Activated T-helper 2 cell treated with anti-CD3 and anti-CD28 coated beads, Interferon-gamma antibody, Interleukin-2, Interleukin-4, amounts not matched to agents 10 μg/mL and 5 μg/mL and 100 μg/mL, durations not matched to agents 14 hours and 24 hours and 36 hours (primary cell): ENCODE measurements around the gene METRNL. TPM values are rescaled to one million over a fixed set of nuclear protein-coding genes. Genes with fewer than 3 reads are reported as not detected.
"Not testable (repeated sequence)": the region's sequence is repeated elsewhere in the genome, so short reads cannot be mapped to it uniquely, and the experiment has no call there.

Experiments
- DNase-seq: peaks from one replicate; pipeline ENCODE4 v3.0.0; 2021; ENCODE audit warnings: low spot score
- H3K27ac Mint-ChIP-seq: one replicate; pipeline ENCODE4 v1.8.0; 2021; ENCODE audit warnings: mixed read lengths
- H3K27me3 Mint-ChIP-seq: one replicate; pipeline ENCODE4 v1.8.0; 2021; ENCODE audit warnings: low read depth, mixed read lengths
- H3K36me3 Mint-ChIP-seq: one replicate; pipeline ENCODE4 v1.8.0; 2021; ENCODE audit warnings: low read depth, mixed read lengths
- H3K4me1 Mint-ChIP-seq: one replicate; pipeline ENCODE4 v1.8.0; 2021; ENCODE audit warnings: low read depth, mixed read lengths
- H3K4me3 Mint-ChIP-seq: one replicate; pipeline ENCODE4 v1.8.0; 2021; ENCODE audit warnings: low read depth, mild to moderate bottlenecking, moderate library complexity, mixed read lengths
- H3K9me3 Mint-ChIP-seq: one replicate; pipeline ENCODE4 v1.8.0; 2021; ENCODE audit warnings: mixed read lengths
- intact Hi-C: fragments of 100-400 bp; cut with micrococcal nuclease; formaldehyde crosslinking; loops from one replicate; pipeline ENCODE4 v1.15.1; 2023
- total RNA-seq: library from RNA; stranded (reverse); gene quantifications from 2 replicates; pipeline ENCODE4 v1.2.3, GENCODE V29; 2022

METRNL gene
- total RNA-seq, 1 donor from 2014 or later, result 74.7 TPM

DNA sequence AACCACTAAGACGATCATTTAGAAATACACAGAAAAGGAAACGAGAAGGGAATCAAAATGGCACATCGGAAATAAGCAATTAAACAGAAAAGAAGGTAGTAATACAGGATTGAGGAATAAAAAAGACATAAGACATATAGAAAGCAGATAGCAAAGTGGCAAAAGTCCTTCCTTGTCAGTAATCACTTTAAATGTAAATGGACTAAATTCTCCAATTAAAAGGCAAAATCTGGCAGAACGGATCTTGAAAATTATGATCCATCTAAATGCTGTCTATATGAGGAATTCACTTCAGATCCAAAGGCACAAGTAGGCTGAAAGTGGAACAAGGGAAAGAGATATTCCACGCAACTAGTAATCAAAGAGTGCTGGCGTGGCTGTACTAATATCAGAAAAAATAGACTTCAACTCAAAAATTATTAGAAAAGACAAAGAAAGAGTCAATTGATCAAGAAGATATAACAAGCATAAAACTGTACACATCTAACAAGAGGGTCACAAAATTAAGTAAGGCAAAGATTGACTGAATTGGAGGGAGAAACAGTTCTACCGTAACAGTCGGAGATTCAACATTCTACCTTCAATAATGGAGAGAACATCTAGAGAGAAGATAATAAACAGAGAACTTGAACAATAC is 36.8 kb upstream of the METRNL start:
- DNase-seq, result no peak
- Mint-ChIP-seq H3K9me3 (peaks cover 44% of the 10 kb centered on the region), H3K4me1 (peaks cover 14% of the 10 kb centered on the region), H3K4me3 (no peak overlapping the region), H3K27ac (no peak overlapping the region), H3K36me3 (peaks cover 75% of the 10 kb centered on the region), H3K27me3 (no peaks in the 10 kb centered on the region)
- intact Hi-C loops, result loop anchor here (10.0 kb wide), 1 partner anchor 58 kb away; no protein-coding TSS in a partner anchor

DNA sequence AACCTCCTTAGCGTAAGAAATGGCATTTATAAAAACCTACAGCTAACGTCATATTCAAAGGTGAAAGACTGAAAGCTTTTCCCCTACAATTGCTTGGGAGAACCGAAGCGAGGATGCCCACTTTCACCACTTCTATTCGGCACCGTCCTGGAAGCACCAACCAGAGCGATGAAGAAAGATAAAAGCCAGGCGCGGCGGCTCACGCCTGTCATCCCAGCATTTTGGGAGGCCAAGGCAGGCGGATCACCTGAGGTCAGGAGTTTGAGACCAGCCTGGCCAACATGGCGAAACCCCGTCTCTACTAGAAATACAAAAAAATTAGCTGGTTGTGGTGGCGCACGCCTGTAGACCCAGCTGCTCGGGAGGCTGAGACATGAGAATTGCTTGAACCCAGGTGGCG is 34.9 kb upstream of the METRNL start:
- intact Hi-C loops, result loop anchor here (10.0 kb wide), 1 partner anchor 60 kb away; no protein-coding TSS in a partner anchor
- Mint-ChIP-seq H3K4me1 (peaks cover 26% of the 10 kb centered on the region), H3K9me3 (peaks cover 52% of the 10 kb centered on the region), H3K36me3 (peaks cover 78% of the 10 kb centered on the region)
- H3K27ac Mint-ChIP-seq, H3K27me3 Mint-ChIP-seq, DNase-seq, H3K4me3 Mint-ChIP-seq: not testable (repeated sequence)

DNA sequence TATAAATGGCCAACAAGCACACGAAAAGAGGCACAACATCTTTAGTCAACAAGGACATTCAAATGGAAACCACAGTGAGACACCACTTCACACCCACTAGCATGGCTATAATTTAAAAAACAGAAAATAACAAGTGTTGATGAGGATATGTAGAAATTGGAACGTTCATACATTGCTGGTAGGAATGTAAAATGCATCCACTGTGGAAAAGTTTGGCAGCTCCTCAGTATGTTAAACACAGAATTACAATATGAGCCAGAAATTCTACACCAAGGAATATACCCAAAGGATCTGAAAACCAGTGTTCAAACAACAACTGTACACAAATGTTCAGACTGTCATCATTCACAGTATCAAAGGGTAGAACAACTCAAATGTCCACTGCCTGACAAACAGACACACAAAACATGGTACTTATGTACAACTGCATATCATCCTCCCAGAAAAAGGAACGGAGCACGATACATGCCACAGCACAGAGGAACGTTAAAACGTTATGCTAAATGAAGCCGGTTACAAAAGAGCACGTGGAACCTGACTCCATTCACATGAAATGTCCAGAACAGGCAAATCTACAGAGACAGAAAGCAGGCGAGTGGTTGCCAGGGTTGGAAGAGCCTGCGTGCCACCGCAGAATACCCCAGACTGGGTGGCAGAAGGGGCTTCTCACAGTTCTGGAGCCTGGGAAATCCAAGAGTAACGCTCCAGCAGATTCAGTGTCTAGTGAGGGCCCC is 32.8 kb upstream of the METRNL start:
- H3K36me3 Mint-ChIP-seq, result peaks cover 62% of the 10 kb centered on the region
- peaks cover 39% of the 10 kb centered on the region for H3K9me3 Mint-ChIP-seq
- intact Hi-C loops, result loop anchor here (10.0 kb wide), 1 partner anchor 62 kb away; no protein-coding TSS in a partner anchor
- H3K27ac Mint-ChIP-seq, result peak overlapping the region; percentile 45
- no peaks in the 10 kb centered on the region for H3K27me3 Mint-ChIP-seq
- peaks cover 35% of the 10 kb centered on the region for H3K4me1 Mint-ChIP-seq
- no peak for DNase-seq
- peak overlapping the region; percentile 26 for H3K4me3 Mint-ChIP-seq

DNA sequence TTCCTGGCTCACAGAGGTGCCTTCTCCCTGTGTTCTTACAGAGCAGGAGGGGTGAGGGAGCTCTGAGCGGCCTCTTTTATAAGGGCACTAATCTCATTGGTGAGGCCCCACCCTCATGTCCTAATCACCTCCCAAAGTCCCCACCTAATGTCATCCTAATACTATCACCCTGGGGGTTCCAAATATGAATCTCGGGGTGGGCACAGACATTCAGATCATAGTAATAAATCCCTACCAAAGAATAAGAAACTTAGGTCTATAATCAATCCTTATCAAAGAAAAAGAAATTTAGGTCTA is 32.3 kb upstream of the METRNL start:
- H3K4me1 Mint-ChIP-seq, result peaks cover 37% of the 10 kb centered on the region
- no peak overlapping the region for H3K27ac Mint-ChIP-seq
- no peak for DNase-seq
- intact Hi-C loops, result loop anchor here (10.0 kb wide), 1 partner anchor 62 kb away; no protein-coding TSS in a partner anchor
- peaks cover 36% of the 10 kb centered on the region for H3K9me3 Mint-ChIP-seq
- H3K36me3 Mint-ChIP-seq, result peaks cover 57% of the 10 kb centered on the region
- H3K27me3 Mint-ChIP-seq, result no peaks in the 10 kb centered on the region
- H3K4me3 Mint-ChIP-seq, result no peak overlapping the region

DNA sequence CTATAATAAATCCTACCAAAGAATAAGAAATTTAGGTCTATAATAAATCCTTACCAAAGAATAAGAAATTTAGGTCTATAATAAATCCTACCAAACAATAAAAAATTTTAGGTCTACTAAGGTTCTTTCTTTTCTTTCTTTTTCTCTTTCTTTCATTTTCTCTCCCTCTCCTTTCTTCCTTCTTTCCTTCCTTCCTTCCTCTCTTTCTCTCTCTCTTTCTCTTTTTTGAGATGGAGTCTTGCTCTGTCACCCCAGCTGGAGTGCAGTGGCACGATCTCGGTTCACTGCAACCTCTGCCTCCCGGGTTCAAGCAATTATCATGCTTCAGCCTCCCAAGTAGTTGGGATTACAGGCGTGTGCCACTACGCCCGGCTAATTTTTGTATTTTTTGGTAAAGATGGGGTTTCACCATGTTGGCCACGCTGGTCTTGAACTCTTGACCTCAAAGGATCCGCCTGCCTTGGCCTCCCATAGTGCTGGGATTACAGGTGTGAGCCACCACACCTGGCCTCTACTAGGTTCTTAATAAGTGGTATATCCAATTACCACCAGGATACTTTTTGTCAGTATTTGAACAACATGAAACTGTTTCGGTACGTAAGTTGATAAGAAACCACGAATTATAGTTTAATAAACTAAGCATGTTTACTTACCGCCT is 31.5 kb upstream of the METRNL start:
- peaks cover 49% of the 10 kb centered on the region for H3K36me3 Mint-ChIP-seq
- intact Hi-C loops, result loop anchor here (10.0 kb wide), 1 partner anchor 63 kb away; no protein-coding TSS in a partner anchor
- H3K4me1 Mint-ChIP-seq, result peaks cover 37% of the 10 kb centered on the region
- peak overlapping the region; percentile 91 for H3K27ac Mint-ChIP-seq
- peak overlapping the region; percentile 68 for H3K4me3 Mint-ChIP-seq
- peaks cover 27% of the 10 kb centered on the region for H3K9me3 Mint-ChIP-seq
- not testable (repeated sequence) for H3K27me3 Mint-ChIP-seq, DNase-seq

DNA sequence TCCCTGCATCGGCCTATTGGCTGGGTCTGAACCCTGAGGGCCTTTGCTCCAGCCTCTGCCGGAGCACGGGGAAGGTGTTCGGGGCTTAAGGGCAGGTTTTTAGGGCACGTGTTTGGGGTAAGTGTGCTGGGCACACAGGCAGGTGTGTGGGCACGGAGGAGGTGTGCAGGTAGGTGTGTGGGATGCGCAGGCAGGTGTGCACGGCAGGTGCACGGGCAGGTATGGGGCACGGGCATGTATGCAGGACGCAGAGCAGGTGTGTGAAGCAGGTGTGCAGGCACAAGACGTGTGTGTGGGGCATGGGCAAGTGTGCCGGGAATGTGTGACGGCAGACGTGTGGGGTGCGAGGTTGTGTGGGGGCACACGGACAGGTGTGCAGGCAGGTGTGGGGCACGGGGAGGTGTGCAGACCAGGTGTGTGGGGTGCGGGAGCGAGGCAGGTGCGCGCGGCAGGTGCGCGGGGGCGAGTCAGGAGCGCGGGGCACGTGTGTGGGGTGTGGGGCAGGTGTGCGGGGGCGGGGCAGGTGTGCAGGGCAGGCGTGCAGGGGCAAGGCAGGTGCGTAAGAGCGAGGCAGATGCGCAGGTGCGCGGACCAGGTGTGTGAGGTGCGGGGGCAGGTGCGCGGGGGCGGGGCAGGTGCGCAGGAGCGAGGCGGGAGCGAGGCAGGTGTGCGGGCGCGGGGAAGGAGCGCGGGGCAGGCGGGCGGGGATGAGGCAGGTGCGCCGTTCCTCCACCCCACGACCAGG is 28.6 kb upstream of the METRNL start:
- H3K4me3 Mint-ChIP-seq, result peak overlapping the region; percentile 86
- DNase-seq, result no peak
- peaks cover 16% of the 10 kb centered on the region for H3K9me3 Mint-ChIP-seq
- no peaks in the 10 kb centered on the region for H3K27me3 Mint-ChIP-seq
- peaks cover 22% of the 10 kb centered on the region for H3K36me3 Mint-ChIP-seq
- peak overlapping the region; percentile 85 for H3K27ac Mint-ChIP-seq
- intact Hi-C loops, result loop anchor here (5.0 kb wide), 1 partner anchor 404 kb away; the partner anchor contains the start of gene WDR45B
- peaks cover 35% of the 10 kb centered on the region for H3K4me1 Mint-ChIP-seq

DNA sequence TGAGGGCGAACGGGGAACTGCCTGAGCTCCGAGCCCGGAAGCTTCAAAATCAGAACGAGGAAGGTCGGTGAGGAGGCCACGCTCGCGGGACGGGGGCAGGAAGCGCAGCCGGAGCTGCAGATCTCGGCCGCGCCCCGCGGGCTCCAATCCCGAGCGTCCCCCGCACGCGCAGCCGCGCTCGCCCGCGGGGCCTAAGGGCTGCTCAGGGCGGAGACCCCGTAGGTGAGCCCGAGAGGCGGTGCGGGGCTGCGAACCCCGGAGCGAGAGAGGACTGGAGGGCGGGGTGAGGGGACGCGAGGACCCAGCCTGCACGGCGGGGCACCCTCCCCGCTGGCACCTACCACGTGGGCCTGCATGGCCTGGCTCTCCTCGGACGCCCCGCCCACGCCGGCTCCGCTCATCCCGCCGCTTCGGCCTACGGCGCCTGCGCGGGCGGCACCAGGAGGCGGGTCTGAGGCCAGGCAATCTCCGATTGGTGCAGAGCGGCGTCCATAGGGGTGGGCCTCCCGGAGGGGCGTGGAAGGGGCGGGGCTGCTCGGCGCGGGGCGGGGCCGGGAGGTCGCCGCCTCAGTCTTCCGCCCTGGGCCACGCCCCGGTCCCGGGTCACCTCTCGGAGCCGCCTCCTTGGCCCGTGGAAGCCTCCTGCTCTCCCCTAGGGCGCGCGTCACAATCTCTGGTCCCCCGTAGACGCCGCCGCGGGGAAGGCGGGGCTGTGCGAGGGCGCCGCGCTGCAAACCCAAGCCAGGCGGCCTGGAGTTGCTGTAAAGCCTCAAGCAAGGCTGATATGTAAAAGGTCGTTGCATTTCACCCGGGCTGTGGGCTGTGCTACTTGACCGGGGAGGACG is 27.8 kb upstream of the METRNL start:
- Mint-ChIP-seq H3K4me1 (peaks cover 32% of the 10 kb centered on the region), H3K9me3 (peaks cover 14% of the 10 kb centered on the region), H3K4me3 (peak overlapping the region; percentile 77), H3K36me3 (peaks cover 16% of the 10 kb centered on the region), H3K27me3 (no peaks in the 10 kb centered on the region), H3K27ac (peak overlapping the region; percentile 83)
- DNase-seq, result peak; percentile 97
- intact Hi-C loops, result loop anchor here (5.0 kb wide), 1 partner anchor 404 kb away; the partner anchor contains the start of gene WDR45B

DNA sequence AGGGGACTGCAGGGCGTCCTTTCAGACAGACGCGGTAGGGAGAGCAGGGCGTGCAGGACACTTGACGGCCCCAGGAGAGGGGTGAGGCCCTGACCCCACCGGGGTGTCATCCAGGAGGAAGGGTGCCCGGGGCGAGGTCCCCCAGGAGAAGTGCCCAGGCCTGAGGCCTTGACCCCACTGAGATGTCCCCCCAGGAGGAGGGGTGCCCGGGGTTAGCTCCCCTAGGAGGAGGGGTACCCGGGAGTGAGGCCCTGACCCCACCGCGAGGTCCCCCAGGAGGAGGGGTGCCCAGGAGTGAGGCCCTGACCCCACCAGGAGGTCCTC is 27.2 kb upstream of the METRNL start:
- H3K4me3 Mint-ChIP-seq, result peak overlapping the region; percentile 77
- H3K36me3 Mint-ChIP-seq, result peaks cover 10% of the 10 kb centered on the region
- intact Hi-C loops, result loop anchor here (5.0 kb wide), 1 partner anchor 405 kb away; the partner anchor contains the start of gene WDR45B
- H3K27me3 Mint-ChIP-seq, result no peaks in the 10 kb centered on the region
- peaks cover 8% of the 10 kb centered on the region for H3K9me3 Mint-ChIP-seq
- H3K4me1 Mint-ChIP-seq, result peaks cover 30% of the 10 kb centered on the region
- peak overlapping the region; percentile 83 for H3K27ac Mint-ChIP-seq
- no peak for DNase-seq

DNA sequence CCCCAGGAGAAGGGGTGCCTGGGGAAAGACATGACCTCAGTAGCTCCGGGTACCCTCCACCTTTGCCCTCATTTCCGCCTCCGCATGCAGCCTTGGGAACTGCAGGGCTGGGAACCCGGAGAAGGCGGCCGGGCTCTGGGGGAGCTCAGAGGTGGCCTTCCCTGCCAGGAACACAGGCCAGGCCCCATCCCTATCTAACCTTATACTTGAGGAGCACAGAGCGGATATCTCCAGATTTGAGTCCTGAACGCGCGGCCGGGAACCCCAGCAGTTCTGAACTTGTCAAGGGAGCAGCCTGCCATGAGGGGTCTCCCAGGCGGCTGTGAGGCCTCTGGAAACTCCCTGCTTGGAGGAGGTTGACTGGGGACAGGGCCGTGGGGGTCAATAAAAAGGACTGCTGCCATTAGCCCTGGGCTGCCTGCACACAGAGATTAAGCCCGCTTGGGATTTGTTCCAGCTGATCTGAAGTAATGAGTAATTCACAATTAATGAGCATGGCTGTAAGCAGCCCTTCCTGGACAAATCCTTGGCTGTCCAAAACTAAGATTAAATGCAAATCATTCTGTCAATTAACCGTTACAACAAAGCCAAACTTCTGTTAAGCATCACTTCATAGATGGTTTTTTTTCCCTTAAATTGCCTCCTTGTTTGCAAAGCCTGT is 26.3 kb upstream of the METRNL start:
- H3K27ac Mint-ChIP-seq, result peak overlapping the region; percentile 81
- intact Hi-C loops, result loop anchor here (5.0 kb wide), 1 partner anchor 406 kb away; the partner anchor contains the start of gene WDR45B
- no peak for DNase-seq
- peaks cover 4% of the 10 kb centered on the region for H3K36me3 Mint-ChIP-seq
- H3K4me1 Mint-ChIP-seq, result peaks cover 26% of the 10 kb centered on the region
- peaks cover 3% of the 10 kb centered on the region for H3K9me3 Mint-ChIP-seq
- H3K27me3 Mint-ChIP-seq, result peaks cover 2% of the 10 kb centered on the region
- H3K4me3 Mint-ChIP-seq, result no peak overlapping the region

DNA sequence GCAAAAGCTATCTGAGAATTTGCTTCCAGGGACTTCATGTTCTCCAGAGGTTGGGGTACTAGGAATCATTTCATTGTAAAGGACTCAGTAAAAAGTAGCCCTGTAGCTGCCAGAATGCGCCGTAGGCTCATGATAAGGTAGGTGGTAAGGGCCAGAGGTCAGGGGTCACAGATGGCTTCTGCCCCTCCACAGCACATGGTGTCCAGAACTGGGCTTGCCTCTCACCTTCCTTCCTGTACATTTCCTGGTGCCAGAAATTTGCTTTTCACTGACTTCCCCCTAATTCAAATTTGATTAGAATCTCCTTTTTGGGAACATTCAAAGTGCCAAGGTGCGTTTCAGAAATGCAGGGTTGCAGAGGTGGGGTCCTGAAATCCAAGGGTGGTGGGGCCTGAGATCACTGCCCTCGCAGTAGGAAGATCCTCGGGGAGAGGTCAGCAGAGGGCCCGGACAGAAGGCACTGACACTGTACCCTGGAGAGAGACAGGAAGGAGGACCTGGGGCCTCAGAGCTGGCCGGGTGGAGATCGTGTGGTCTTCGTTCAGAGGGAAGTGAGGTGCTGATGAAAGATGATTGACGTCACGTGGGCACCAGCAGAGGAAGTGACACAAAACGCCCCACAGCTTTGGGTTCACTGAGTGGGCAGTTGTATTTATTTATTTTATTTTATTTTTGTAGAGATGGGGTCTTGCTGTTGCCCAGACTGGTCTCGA is 25.5 kb upstream of the METRNL start:
- no peaks in the 10 kb centered on the region for H3K36me3 Mint-ChIP-seq
- H3K9me3 Mint-ChIP-seq, result no peaks in the 10 kb centered on the region
- intact Hi-C loops, result loop anchor here (5.0 kb wide), 1 partner anchor 407 kb away; the partner anchor contains the start of gene WDR45B
- DNase-seq, result no peak
- peaks cover 19% of the 10 kb centered on the region for H3K4me1 Mint-ChIP-seq
- H3K4me3 Mint-ChIP-seq, result peak overlapping the region; percentile 26
- peak overlapping the region; percentile 81 for H3K27ac Mint-ChIP-seq
- peaks cover 2% of the 10 kb centered on the region for H3K27me3 Mint-ChIP-seq
